VCaP (cell line): ENCODE results near the gene SLC15A1.

Experiments
- H3K27ac ChIP-seq: fragments of 450-650 bp; 2 replicates; pipeline ENCODE4 v1.5.1; 2017
- CTCF ChIP-seq: fragments of 450-650 bp; conservative IDR thresholded peaks from 2 replicates; pipeline ENCODE4 v1.5.1; 2017; ENCODE audit warnings: mild to moderate bottlenecking, moderate library complexity

Gene SLC15A1

GRCh38 chr13:98740131-98740530 is 12.3 kb downstream of the SLC15A1 start:
- no peak for TF ChIP-seq CTCF
- no peak overlapping the region for H3K27ac ChIP-seq

- no peak overlapping the region for H3K27ac ChIP-seq
- TF ChIP-seq CTCF, result no peak
Measured at GRCh38 chr13:98738993-98739392, 13.5 kb downstream of the SLC15A1 start.

GRCh38 chr13:98738213-98738612 is 14.3 kb downstream of the SLC15A1 start:
- no peak overlapping the region for H3K27ac ChIP-seq
- no peak for TF ChIP-seq CTCF

GRCh38 chr13:98731925-98732324 is 20.5 kb downstream of the SLC15A1 start:
- no peak for TF ChIP-seq CTCF
- no peak overlapping the region for H3K27ac ChIP-seq

- no peak for TF ChIP-seq CTCF
- no peak overlapping the region for H3K27ac ChIP-seq
Measured at GRCh38 chr13:98731038-98731437, 21.4 kb downstream of the SLC15A1 start.

GRCh38 chr13:98730441-98730840 is 22.0 kb downstream of the SLC15A1 start:
- no peak overlapping the region for H3K27ac ChIP-seq
- no peak for TF ChIP-seq CTCF

- TF ChIP-seq CTCF, result no peak
Measured at GRCh38 chr13:98729658-98730057, 22.8 kb downstream of the SLC15A1 start.

GRCh38 chr13:98722958-98723357 is 29.5 kb downstream of the SLC15A1 start:
- no peak for TF ChIP-seq CTCF
- no peak overlapping the region; the same call in 1 of the 2 replicates for H3K27ac ChIP-seq

More at GRCh38 chr13:98729658-98730057, 22.8 kb downstream of the SLC15A1 start:
- H3K27ac ChIP-seq, result no peak overlapping the region
